Transverse colon (tissue), 4 donors: ENCODE data around the gene PLEKHA6. TPM values are rescaled to one million over a fixed set of nuclear protein-coding genes. Genes with fewer than 3 reads are reported as not detected.

Source experiments
- DNase-seq: peaks from one replicate; pipeline ENCODE4 v3.0.0-alpha.2; 2019
- H3K27ac ChIP-seq, 4 donors: fragments of 200-600 bp; sonication (generic); 2 replicates each; pipeline ENCODE4 v1.5.1; 2016 to 2018; ENCODE audit warnings: inconsistent platforms in 4 of 4
- H3K27me3 ChIP-seq: fragments of 200-600 bp; sonication (generic); 2 replicates; pipeline ENCODE4 v1.5.1; 2017; ENCODE audit warnings: inconsistent platforms
- H3K36me3 ChIP-seq, 4 donors: fragments of 200-600 bp; sonication (generic); 2 replicates each; pipeline ENCODE4 v1.5.1; 2017 to 2019; ENCODE audit warnings: inconsistent platforms in 4 of 4
- H3K4me1 ChIP-seq, 4 donors: fragments of 200-600 bp; sonication (generic); 2 replicates each; pipeline ENCODE4 v1.5.1; 2017 to 2020; ENCODE audit warnings: inconsistent platforms in 4 of 4
- H3K4me3 ChIP-seq, 4 donors: fragments of 200-600 bp; sonication (generic); 1 replicate in 1 of 4; 2 replicates in 3 of 4; pipeline versions ENCODE4 v1.5.1 to v1.6.1; 2017 to 2019; ENCODE audit warnings: inconsistent platforms in 4 of 4
- H3K9me3 ChIP-seq, 2 donors: fragments of 200-600 bp; sonication (generic); 2 replicates each; pipeline ENCODE4 v1.5.1; 2017 to 2019; ENCODE audit warnings: inconsistent platforms in 2 of 2
- EP300 ChIP-seq: sonication (generic); formaldehyde crosslinking; IDR thresholded peaks from one replicate; pipeline ENCODE4 v1.6.1; 2017; ENCODE audit warnings: antibody characterized with exemption, low read depth
- POLR2A ChIP-seq: fragments of 450-650 bp; IDR thresholded peaks from one replicate; pipeline ENCODE4 v1.6.1; 2016; ENCODE audit warnings: antibody characterized with exemption, mild to moderate bottlenecking, moderate library complexity
- POLR2AphosphoS5 ChIP-seq, 3 donors: sonication (generic); formaldehyde crosslinking; IDR thresholded peaks; one replicate each; pipeline ENCODE4 v1.6.1; 2016; ENCODE audit warnings: antibody characterized with exemption in 3 of 3
- WGBS, 2 donors: methylation state at CpG; one replicate each; pipeline ENCODE4 v1.1.5; 2018; ENCODE audit warnings: low coverage in 1 of 2; 5-methylcytosine and 5-hydroxymethylcytosine counted together
- in situ Hi-C, 4 donors: fragments of 200-750 bp; cut with MboI; loops; one replicate each; pipeline versions ENCODE4 v1.15.0 to v1.15.1; 2017; ENCODE audit warnings: low sequenced_read_pairs in 3 of 4, low pct_ligation_motif_present in 1 of 4, low pct_unique_long_range_greater_than_20kb in 1 of 4
- intact Hi-C: fragments of 100-400 bp; cut with DNase I; formaldehyde crosslinking; loops from one replicate; pipeline ENCODE4 v1.15.1; 2023; ENCODE audit warnings: low total_unique reads
- total RNA-seq, 4 donors: library from RNA; depleted of rRNA; stranded (reverse); fragments of >200 nt; gene quantifications; one replicate each; pipeline ENCODE4 v1.1.0, GENCODE V29; 2016
- TF ChIP-seq, protein P1 (sequence below), 5 experiments: fragments of 200-600 bp in 3 of 5; fragments of 450-650 bp in 2 of 5; sonication (generic) in 3 of 5; IDR thresholded peaks; 1 replicate in 2 of 5; 2 replicates in 3 of 5; pipeline ENCODE4 v1.5.1; 2016 to 2017; ENCODE audit warnings: antibody characterized with exemption in 5 of 5, inconsistent platforms in 3 of 5, mild to moderate bottlenecking in 2 of 5, moderate library complexity in 1 of 5

The PLEKHA6 gene
- total RNA-seq, 4 donors from 2014 or later = 58.7 to 209 (median 97.9) TPM

DNA sequence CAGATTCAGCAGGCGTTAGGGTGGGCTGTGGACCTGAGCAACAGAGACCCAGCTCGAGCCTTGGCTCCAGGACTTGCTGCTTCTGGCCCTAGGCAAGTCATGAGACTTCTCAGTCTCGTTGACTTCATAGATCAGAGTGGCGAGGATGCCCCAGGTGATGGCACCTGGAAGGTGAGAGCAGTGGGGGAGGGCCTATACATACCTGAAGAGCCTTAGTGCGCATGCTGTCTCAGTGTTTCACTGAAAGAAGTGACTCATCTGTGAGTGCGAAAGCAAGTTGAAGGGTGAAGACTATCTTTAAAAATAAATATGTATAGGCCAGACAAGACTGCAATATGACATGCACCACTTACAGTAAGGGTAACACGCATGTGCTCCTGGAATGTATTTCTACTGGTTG, 10.1 kb downstream of the PLEKHA6 start:
- peaks cover 35 to 71% (median 49%) of the 10 kb centered on the region in 4 donors for H3K4me1 ChIP-seq
- H3K9me3 ChIP-seq = no peaks in the 10 kb centered on the region
- no peak for DNase-seq
- 46 to 76% methylated on average over 2 to 7 of the region's 7 CpGs for WGBS, 2 donors
- H3K4me3 ChIP-seq = no peak overlapping the region
- H3K36me3 ChIP-seq = no peaks in the 10 kb centered on the region
- no peaks in the 10 kb centered on the region for H3K27me3 ChIP-seq
- in situ Hi-C loops (loop anchor here (25.0 kb wide), 2 partner anchors 87 to 487 kb away; partner anchors contain the start of gene SNRPE (in 3 of the 4)), intact Hi-C loops (loop anchor here (2.0 kb wide), 1 partner anchor 65 kb away; no protein-coding TSS in a partner anchor)
- peak overlapping the region; percentile 81 to 86 (median 84) for H3K27ac ChIP-seq
- TF ChIP-seq, protein P1, sequence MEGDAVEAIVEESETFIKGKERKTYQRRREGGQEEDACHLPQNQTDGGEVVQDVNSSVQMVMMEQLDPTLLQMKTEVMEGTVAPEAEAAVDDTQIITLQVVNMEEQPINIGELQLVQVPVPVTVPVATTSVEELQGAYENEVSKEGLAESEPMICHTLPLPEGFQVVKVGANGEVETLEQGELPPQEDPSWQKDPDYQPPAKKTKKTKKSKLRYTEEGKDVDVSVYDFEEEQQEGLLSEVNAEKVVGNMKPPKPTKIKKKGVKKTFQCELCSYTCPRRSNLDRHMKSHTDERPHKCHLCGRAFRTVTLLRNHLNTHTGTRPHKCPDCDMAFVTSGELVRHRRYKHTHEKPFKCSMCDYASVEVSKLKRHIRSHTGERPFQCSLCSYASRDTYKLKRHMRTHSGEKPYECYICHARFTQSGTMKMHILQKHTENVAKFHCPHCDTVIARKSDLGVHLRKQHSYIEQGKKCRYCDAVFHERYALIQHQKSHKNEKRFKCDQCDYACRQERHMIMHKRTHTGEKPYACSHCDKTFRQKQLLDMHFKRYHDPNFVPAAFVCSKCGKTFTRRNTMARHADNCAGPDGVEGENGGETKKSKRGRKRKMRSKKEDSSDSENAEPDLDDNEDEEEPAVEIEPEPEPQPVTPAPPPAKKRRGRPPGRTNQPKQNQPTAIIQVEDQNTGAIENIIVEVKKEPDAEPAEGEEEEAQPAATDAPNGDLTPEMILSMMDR (IDR thresholded peaks at IDR 0.05) = no peak
- TF ChIP-seq POLR2AphosphoS5 (IDR thresholded peaks at IDR 0.05) (no peak), POLR2A (no peak), EP300 (no peak)

DNA sequence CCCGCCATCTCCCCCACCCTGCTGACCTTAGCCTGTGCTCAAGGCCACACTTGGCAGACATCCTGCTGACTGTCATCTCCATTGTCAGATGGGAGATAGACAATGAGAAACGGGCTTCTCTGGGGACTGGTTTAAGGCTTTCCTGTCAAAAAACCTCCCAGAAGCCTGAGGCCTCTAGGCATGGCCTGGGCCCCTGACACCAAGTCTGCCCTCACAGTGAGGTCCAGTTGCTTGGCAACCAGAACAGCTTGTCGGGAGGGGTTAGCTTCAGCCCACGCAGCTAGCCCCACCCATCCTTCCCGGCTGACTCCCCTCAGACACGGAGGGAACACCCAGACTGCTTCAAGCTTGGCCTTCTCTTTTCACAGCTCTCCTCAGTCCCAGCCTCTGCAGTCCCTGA, 11.0 kb downstream of the PLEKHA6 start:
- in situ Hi-C loops (no loop called here), intact Hi-C loops (loop anchor here (2.0 kb wide), 1 partner anchor 64 kb away; no protein-coding TSS in a partner anchor)
- 22% methylated on average over 6 of the region's 6 CpGs; no CpG with 5 or more reads in 1 of the 2 donors for WGBS, 2 donors
- H3K4me1 ChIP-seq = peaks cover 35 to 72% (median 49%) of the 10 kb centered on the region in 4 donors
- no peak for TF ChIP-seq POLR2A
- TF ChIP-seq, protein P1 (IDR thresholded peaks at IDR 0.05) = no peak
- TF ChIP-seq EP300 = no peak
- TF ChIP-seq POLR2AphosphoS5 (IDR thresholded peaks at IDR 0.05) = peak in 2 of 3 donors; percentile 18 to 47
- H3K4me3 ChIP-seq = peak overlapping the region in 1 of 4 donors; percentile 3
- no peaks in the 10 kb centered on the region for H3K36me3 ChIP-seq
- peak; percentile 77 for DNase-seq
- H3K27ac ChIP-seq = peak overlapping the region; percentile 81 to 86 (median 84)
- no peaks in the 10 kb centered on the region for H3K9me3 ChIP-seq
- H3K27me3 ChIP-seq = no peaks in the 10 kb centered on the region

DNA sequence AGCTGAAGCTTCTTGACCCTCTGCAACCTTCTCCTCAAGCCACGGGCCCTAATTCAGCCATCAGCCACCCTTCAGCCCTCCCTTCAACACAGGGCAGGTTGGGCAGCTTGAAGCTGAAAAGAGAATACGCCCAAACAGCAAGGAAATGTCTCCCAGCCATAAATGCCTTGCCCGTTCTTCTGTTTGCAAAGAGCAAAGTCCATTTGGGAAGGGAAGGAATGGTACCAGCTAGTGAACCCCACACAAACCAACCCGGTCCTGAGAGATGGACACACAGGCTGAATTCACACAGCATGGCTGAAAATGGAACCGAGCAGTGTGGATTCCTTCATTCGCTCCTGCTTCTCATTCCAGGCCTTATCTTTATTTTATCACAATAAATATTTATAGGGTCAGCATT, 11.5 kb downstream of the PLEKHA6 start:
- H3K27me3 ChIP-seq = no peaks in the 10 kb centered on the region
- H3K27ac ChIP-seq = peak overlapping the region; percentile 81 to 86 (median 84)
- H3K4me1 ChIP-seq = peaks cover 35 to 72% (median 49%) of the 10 kb centered on the region in 4 donors
- TF ChIP-seq EP300 = peak; percentile 40
- TF ChIP-seq, protein P1 (IDR thresholded peaks at IDR 0.05) = no peak
- TF ChIP-seq POLR2AphosphoS5 (IDR thresholded peaks at IDR 0.05) = peak in 2 of 3 donors; percentile 57 to 66
- no peak for TF ChIP-seq POLR2A
- H3K4me3 ChIP-seq = peak overlapping the region in 1 of 4 donors; percentile 3
- H3K36me3 ChIP-seq = no peaks in the 10 kb centered on the region
- in situ Hi-C loops = no loop called here
- intact Hi-C loops = loop anchor here (2.0 kb wide), 1 partner anchor 63 kb away; no protein-coding TSS in a partner anchor
- H3K9me3 ChIP-seq = no peaks in the 10 kb centered on the region
- 34 to 53% methylated on average over 4 to 6 of the region's 6 CpGs for WGBS, 2 donors
- peak; percentile 63 for DNase-seq

DNA sequence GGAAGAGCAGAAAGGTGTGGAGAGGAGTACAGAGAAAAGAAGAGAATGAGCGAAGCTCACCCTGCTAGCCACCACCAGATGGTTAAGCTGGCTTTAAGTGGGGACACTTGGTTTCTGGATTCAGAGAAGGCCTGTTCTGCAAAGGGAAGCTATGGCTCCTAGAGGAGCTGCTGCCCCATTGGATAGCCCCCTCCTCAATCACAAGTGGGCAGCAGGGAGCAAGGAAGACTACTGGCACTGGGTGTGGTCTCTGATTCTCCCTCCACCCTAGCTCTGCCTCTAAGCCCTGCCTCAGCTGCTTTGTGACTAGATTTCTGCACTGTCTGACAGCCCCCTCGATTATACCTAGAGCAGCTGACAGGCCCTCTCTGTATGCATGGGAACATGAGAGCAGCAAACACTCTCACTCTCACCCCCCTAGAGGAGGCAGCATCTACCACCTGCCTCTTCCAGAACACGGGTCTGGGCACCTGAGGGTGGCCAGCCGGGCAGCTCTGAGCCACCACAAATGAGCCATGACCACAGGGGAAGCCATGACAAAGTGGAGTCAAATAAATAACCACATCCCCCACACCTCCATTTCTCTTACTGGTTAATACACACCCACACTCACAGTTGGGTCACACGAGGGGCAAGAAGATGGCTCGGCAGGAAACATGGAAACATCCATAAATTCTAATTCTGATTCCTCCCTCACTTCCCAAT, 13.6 kb downstream of the PLEKHA6 start:
- intact Hi-C loops = no loop called here
- H3K27ac ChIP-seq = peak overlapping the region; percentile 15 to 83 (median 30)
- H3K4me1 ChIP-seq = peaks cover 36 to 72% (median 56%) of the 10 kb centered on the region in 4 donors
- H3K9me3 ChIP-seq = no peaks in the 10 kb centered on the region
- no peak overlapping the region for H3K4me3 ChIP-seq
- TF ChIP-seq, protein P1 (IDR thresholded peaks at IDR 0.05) = no peak
- no peak for TF ChIP-seq EP300
- TF ChIP-seq POLR2A = no peak
- no peak for TF ChIP-seq POLR2AphosphoS5 (IDR thresholded peaks at IDR 0.05)
- no peaks in the 10 kb centered on the region for H3K27me3 ChIP-seq
- DNase-seq = no peak
- H3K36me3 ChIP-seq = no peaks in the 10 kb centered on the region
- 64 to 71% methylated on average over 2 to 6 of the region's 6 CpGs for WGBS, 2 donors
- in situ Hi-C loops = no loop called here
